Activated naive CD8-positive, alpha-beta T cell treated with anti-CD3 and anti-CD28 coated beads for 36 hours (primary cell): ENCODE measurements around the gene CYTH3. TPM values are rescaled to one million over a fixed set of nuclear protein-coding genes. Genes with fewer than 3 reads are reported as not detected.
A peak's percentile ranks its signal among the peaks of the same experiment; 100 is the strongest.

ENCODE experiments used
- DNase-seq: peaks from one replicate; pipeline ENCODE4 v3.0.0; 2021
- H3K27ac Mint-ChIP-seq: one replicate; pipeline ENCODE4 v1.8.0; 2022; ENCODE audit warnings: mild to moderate bottlenecking, moderate library complexity, mixed read lengths
- H3K27me3 Mint-ChIP-seq: one replicate; pipeline ENCODE4 v1.8.0; 2022; ENCODE audit warnings: mild to moderate bottlenecking, mixed read lengths
- H3K36me3 Mint-ChIP-seq: one replicate; pipeline ENCODE4 v1.8.0; 2021; ENCODE audit warnings: mild to moderate bottlenecking, mixed read lengths
- H3K4me1 Mint-ChIP-seq: one replicate; pipeline ENCODE4 v1.8.0; 2021; ENCODE audit warnings: mixed read lengths
- H3K4me3 Mint-ChIP-seq: one replicate; pipeline ENCODE4 v1.8.0; 2022; ENCODE audit warnings: mild to moderate bottlenecking, moderate library complexity, mixed read lengths
- H3K9me3 Mint-ChIP-seq: one replicate; pipeline ENCODE4 v1.8.0; 2022; ENCODE audit warnings: mixed read lengths
- total RNA-seq, 2 experiments: library from RNA; stranded (reverse); gene quantifications; one replicate each; pipeline ENCODE4 v1.2.3, GENCODE V29; 2021

Gene CYTH3
- total RNA-seq, 2 experiments from 2014 or later, result 1.7 to 2.0 TPM

GRCh38 chr7:6271694-6272440, 557 bp downstream of the CYTH3 start:
- Mint-ChIP-seq H3K4me1 (peaks cover 15% of the 10 kb centered on the region), H3K36me3 (no peaks in the 10 kb centered on the region), H3K27me3 (peaks cover 43% of the 10 kb centered on the region), H3K9me3 (no peaks in the 10 kb centered on the region), H3K4me3 (peak overlapping the region; percentile 87), H3K27ac (no peak overlapping the region)
- peak; percentile 22 for DNase-seq

- DNase-seq, result peak; percentile 19
- Mint-ChIP-seq H3K27me3 (peaks cover 43% of the 10 kb centered on the region), H3K9me3 (no peaks in the 10 kb centered on the region), H3K4me1 (peaks cover 15% of the 10 kb centered on the region), H3K27ac (no peak overlapping the region), H3K36me3 (no peaks in the 10 kb centered on the region), H3K4me3 (peak overlapping the region; percentile 87)
Observed at GRCh38 chr7:6271060-6271658, 1.3 kb downstream of the CYTH3 start.

- H3K27me3 Mint-ChIP-seq, result peaks cover 43% of the 10 kb centered on the region
- H3K4me3 Mint-ChIP-seq, result no peak overlapping the region
- peaks cover 15% of the 10 kb centered on the region for H3K4me1 Mint-ChIP-seq
- H3K36me3 Mint-ChIP-seq, result no peaks in the 10 kb centered on the region
- no peak for DNase-seq
- H3K27ac Mint-ChIP-seq, result no peak overlapping the region
- H3K9me3 Mint-ChIP-seq, result no peaks in the 10 kb centered on the region
Observed at GRCh38 chr7:6269527-6269926, 2.9 kb downstream of the CYTH3 start.

GRCh38 chr7:6268907-6269306, 3.5 kb downstream of the CYTH3 start:
- Mint-ChIP-seq H3K4me1 (peaks cover 15% of the 10 kb centered on the region), H3K4me3 (no peak overlapping the region), H3K27ac (no peak overlapping the region), H3K27me3 (peaks cover 37% of the 10 kb centered on the region), H3K36me3 (no peaks in the 10 kb centered on the region), H3K9me3 (no peaks in the 10 kb centered on the region)
- DNase-seq, result no peak

GRCh38 chr7:6268023-6268900, 4.2 kb downstream of the CYTH3 start:
- H3K4me3 Mint-ChIP-seq, result no peak overlapping the region
- no peak for DNase-seq
- H3K4me1 Mint-ChIP-seq, result peaks cover 15% of the 10 kb centered on the region
- no peak overlapping the region for H3K27ac Mint-ChIP-seq
- H3K36me3 Mint-ChIP-seq, result no peaks in the 10 kb centered on the region
- no peaks in the 10 kb centered on the region for H3K9me3 Mint-ChIP-seq
- peaks cover 37% of the 10 kb centered on the region for H3K27me3 Mint-ChIP-seq

GRCh38 chr7:6266699-6267098, 5.7 kb downstream of the CYTH3 start:
- DNase-seq, result no peak
- Mint-ChIP-seq H3K27ac (no peak overlapping the region), H3K4me1 (peaks cover 13% of the 10 kb centered on the region), H3K4me3 (no peak overlapping the region), H3K27me3 (peaks cover 34% of the 10 kb centered on the region), H3K9me3 (no peaks in the 10 kb centered on the region), H3K36me3 (no peaks in the 10 kb centered on the region)

- no peaks in the 10 kb centered on the region for H3K36me3 Mint-ChIP-seq
- H3K4me3 Mint-ChIP-seq, result no peak overlapping the region
- peaks cover 15% of the 10 kb centered on the region for H3K4me1 Mint-ChIP-seq
- no peak for DNase-seq
- no peaks in the 10 kb centered on the region for H3K27me3 Mint-ChIP-seq
- H3K9me3 Mint-ChIP-seq, result no peaks in the 10 kb centered on the region
- no peak overlapping the region for H3K27ac Mint-ChIP-seq
Observed at GRCh38 chr7:6262221-6262620, 10.2 kb downstream of the CYTH3 start.

- Mint-ChIP-seq H3K9me3 (no peaks in the 10 kb centered on the region), H3K4me3 (no peak overlapping the region), H3K36me3 (no peaks in the 10 kb centered on the region), H3K27me3 (no peaks in the 10 kb centered on the region), H3K27ac (no peak overlapping the region), H3K4me1 (peaks cover 20% of the 10 kb centered on the region)
- no peak for DNase-seq
Observed at GRCh38 chr7:6261699-6262098, 10.7 kb downstream of the CYTH3 start.

GRCh38 chr7:6260291-6261187, 11.9 kb downstream of the CYTH3 start:
- Mint-ChIP-seq H3K4me3 (no peak overlapping the region), H3K36me3 (no peaks in the 10 kb centered on the region), H3K9me3 (no peaks in the 10 kb centered on the region), H3K27me3 (no peaks in the 10 kb centered on the region), H3K4me1 (peaks cover 28% of the 10 kb centered on the region), H3K27ac (no peak overlapping the region)
- DNase-seq, result no peak

GRCh38 chr7:6259257-6259656, 13.2 kb downstream of the CYTH3 start:
- Mint-ChIP-seq H3K27me3 (no peaks in the 10 kb centered on the region), H3K4me3 (no peak overlapping the region), H3K4me1 (peaks cover 31% of the 10 kb centered on the region), H3K36me3 (no peaks in the 10 kb centered on the region), H3K9me3 (no peaks in the 10 kb centered on the region), H3K27ac (no peak overlapping the region)
- DNase-seq, result no peak

GRCh38 chr7:6258440-6259182, 13.8 kb downstream of the CYTH3 start:
- no peaks in the 10 kb centered on the region for H3K36me3 Mint-ChIP-seq
- no peak for DNase-seq
- no peak overlapping the region for H3K27ac Mint-ChIP-seq
- H3K27me3 Mint-ChIP-seq, result no peaks in the 10 kb centered on the region
- H3K4me3 Mint-ChIP-seq, result no peak overlapping the region
- peaks cover 31% of the 10 kb centered on the region for H3K4me1 Mint-ChIP-seq
- no peaks in the 10 kb centered on the region for H3K9me3 Mint-ChIP-seq

- no peak overlapping the region for H3K4me3 Mint-ChIP-seq
- DNase-seq, result no peak
- H3K27ac Mint-ChIP-seq, result no peak overlapping the region
- H3K36me3 Mint-ChIP-seq, result no peaks in the 10 kb centered on the region
- H3K9me3 Mint-ChIP-seq, result no peaks in the 10 kb centered on the region
- peaks cover 31% of the 10 kb centered on the region for H3K4me1 Mint-ChIP-seq
- no peaks in the 10 kb centered on the region for H3K27me3 Mint-ChIP-seq
Observed at GRCh38 chr7:6257675-6258074, 14.7 kb downstream of the CYTH3 start.

GRCh38 chr7:6256677-6257535, 15.5 kb downstream of the CYTH3 start:
- Mint-ChIP-seq H3K36me3 (no peaks in the 10 kb centered on the region), H3K9me3 (no peaks in the 10 kb centered on the region), H3K27ac (no peak overlapping the region), H3K27me3 (no peaks in the 10 kb centered on the region), H3K4me1 (peaks cover 31% of the 10 kb centered on the region), H3K4me3 (no peak overlapping the region)
- DNase-seq, result peak; percentile 44
